Natural killer cell (primary cell): ENCODE results near the gene LCN1. TPM values are rescaled to one million over a fixed set of nuclear protein-coding genes. Genes with fewer than 3 reads are reported as not detected.

Experiments
- ATAC-seq, 3 donors: fragments of 150-1000 bp in 2 of 3; fragments of 200-7000 bp in 1 of 3; cut with Tn5 transposase; 1 replicate in 1 of 3; 2 replicates in 2 of 3; pipeline ENCODE4 v1.10.0; 2021; ENCODE audit warnings: mild to moderate bottlenecking in 2 of 3, moderate library complexity in 2 of 3
- DNase-seq, 2 donors: peaks; one replicate each; pipeline versions ENCODE4 v3.0.0 to v3.0.0-alpha.2; 2013 to 2021; ENCODE audit warnings: mixed read lengths in 1 of 2
- H3K27ac ChIP-seq: one replicate; pipeline ENCODE4 v1.5.1; 2013; ENCODE audit warnings: mild to moderate bottlenecking, low read length
- H3K27me3 ChIP-seq: one replicate; pipeline ENCODE4 v1.6.1; 2013; ENCODE audit warnings: low read length; ENCODE audit not compliant: control insufficient read depth, insufficient read depth
- H3K36me3 ChIP-seq: one replicate; pipeline ENCODE4 v1.6.1; 2013; ENCODE audit warnings: low read length; ENCODE audit not compliant: control insufficient read depth, insufficient read depth
- H3K4me1 ChIP-seq: one replicate; pipeline ENCODE4 v1.6.1; 2013; ENCODE audit warnings: low read length; ENCODE audit not compliant: control insufficient read depth, insufficient read depth
- H3K4me3 ChIP-seq: one replicate; pipeline ENCODE4 v1.5.1; 2013; ENCODE audit warnings: low read length
- H3K9me3 ChIP-seq: one replicate; pipeline ENCODE4 v1.6.1; 2013; ENCODE audit warnings: low read length; ENCODE audit not compliant: control insufficient read depth, insufficient read depth
- H3K27ac Mint-ChIP-seq, 2 donors: one replicate each; pipeline ENCODE4 v1.8.0; 2022; ENCODE audit warnings: mild to moderate bottlenecking in 2 of 2, mixed read lengths in 2 of 2, moderate library complexity in 1 of 2
- H3K27me3 Mint-ChIP-seq, 2 donors: one replicate each; pipeline ENCODE4 v1.8.0; 2022; ENCODE audit warnings: low read depth in 2 of 2, mixed read lengths in 2 of 2
- H3K36me3 Mint-ChIP-seq: one replicate; pipeline ENCODE4 v1.8.0; 2022; ENCODE audit warnings: mixed read lengths
- H3K4me1 Mint-ChIP-seq, 2 donors: one replicate each; pipeline ENCODE4 v1.8.0; 2022; ENCODE audit warnings: mixed read lengths in 2 of 2
- H3K4me3 Mint-ChIP-seq: one replicate; pipeline ENCODE4 v1.8.0; 2022; ENCODE audit warnings: mild to moderate bottlenecking, moderate library complexity, mixed read lengths
- H3K9me3 Mint-ChIP-seq, 2 donors: one replicate each; pipeline ENCODE4 v1.8.0; 2022; ENCODE audit warnings: mixed read lengths in 2 of 2
- WGBS: methylation state at CpG from one replicate; pipeline ENCODE4 v1.1.7; 2013; ENCODE audit warnings: missing lambda C conversion rate; ENCODE audit not compliant: insufficient coverage; 5-methylcytosine and 5-hydroxymethylcytosine counted together
- intact Hi-C: fragments of 100-400 bp; cut with micrococcal nuclease; formaldehyde crosslinking; loops from one replicate; pipeline ENCODE4 v1.14.2; 2022
- total RNA-seq, 4 donors: library from RNA; stranded (reverse); fragments of 120-200 nt in 1 of 4; gene quantifications; one replicate each; pipeline versions ENCODE4 v1.2.3 to v1.2.4, GENCODE V29; 2013 to 2022
- TF ChIP-seq, protein P1 (sequence below): fragments of 200-600 bp; IDR thresholded peaks from one replicate; pipeline ENCODE4 v1.8.0; 2022; ENCODE audit warnings: antibody characterized with exemption

Gene LCN1
- total RNA-seq, 3 donors from 2014 or later (not counting 1 experiment from before 2014, with no cell fraction given) = not detected

GRCh38 chr9:135563858-135564257 lies 42.6 kb downstream of the LCN1 start:
- no peak overlapping the region for H3K4me3 Mint-ChIP-seq
- peaks cover 0 to 4% of the 10 kb centered on the region in 2 donors for H3K4me1 Mint-ChIP-seq
- H3K27me3 Mint-ChIP-seq = peaks cover 12 to 18% of the 10 kb centered on the region in 2 donors
- H3K4me1 ChIP-seq = no peaks in the 10 kb centered on the region
- no peak overlapping the region for H3K27ac ChIP-seq
- TF ChIP-seq, protein P1, sequence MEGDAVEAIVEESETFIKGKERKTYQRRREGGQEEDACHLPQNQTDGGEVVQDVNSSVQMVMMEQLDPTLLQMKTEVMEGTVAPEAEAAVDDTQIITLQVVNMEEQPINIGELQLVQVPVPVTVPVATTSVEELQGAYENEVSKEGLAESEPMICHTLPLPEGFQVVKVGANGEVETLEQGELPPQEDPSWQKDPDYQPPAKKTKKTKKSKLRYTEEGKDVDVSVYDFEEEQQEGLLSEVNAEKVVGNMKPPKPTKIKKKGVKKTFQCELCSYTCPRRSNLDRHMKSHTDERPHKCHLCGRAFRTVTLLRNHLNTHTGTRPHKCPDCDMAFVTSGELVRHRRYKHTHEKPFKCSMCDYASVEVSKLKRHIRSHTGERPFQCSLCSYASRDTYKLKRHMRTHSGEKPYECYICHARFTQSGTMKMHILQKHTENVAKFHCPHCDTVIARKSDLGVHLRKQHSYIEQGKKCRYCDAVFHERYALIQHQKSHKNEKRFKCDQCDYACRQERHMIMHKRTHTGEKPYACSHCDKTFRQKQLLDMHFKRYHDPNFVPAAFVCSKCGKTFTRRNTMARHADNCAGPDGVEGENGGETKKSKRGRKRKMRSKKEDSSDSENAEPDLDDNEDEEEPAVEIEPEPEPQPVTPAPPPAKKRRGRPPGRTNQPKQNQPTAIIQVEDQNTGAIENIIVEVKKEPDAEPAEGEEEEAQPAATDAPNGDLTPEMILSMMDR = no peak
- H3K27ac Mint-ChIP-seq = no peak overlapping the region
- no peak overlapping the region for H3K4me3 ChIP-seq
- no peaks in the 10 kb centered on the region for H3K36me3 ChIP-seq
- DNase-seq = no peak
- peaks cover under 1% of the 10 kb centered on the region for H3K9me3 ChIP-seq
- no peaks in the 10 kb centered on the region for H3K36me3 Mint-ChIP-seq
- H3K9me3 Mint-ChIP-seq = no peaks in the 10 kb centered on the region
- ATAC-seq = no peak
- 78% methylated on average over 12 of the region's 12 CpGs for WGBS
- no peaks in the 10 kb centered on the region for H3K27me3 ChIP-seq
- intact Hi-C loops = no loop called here

DNA sequence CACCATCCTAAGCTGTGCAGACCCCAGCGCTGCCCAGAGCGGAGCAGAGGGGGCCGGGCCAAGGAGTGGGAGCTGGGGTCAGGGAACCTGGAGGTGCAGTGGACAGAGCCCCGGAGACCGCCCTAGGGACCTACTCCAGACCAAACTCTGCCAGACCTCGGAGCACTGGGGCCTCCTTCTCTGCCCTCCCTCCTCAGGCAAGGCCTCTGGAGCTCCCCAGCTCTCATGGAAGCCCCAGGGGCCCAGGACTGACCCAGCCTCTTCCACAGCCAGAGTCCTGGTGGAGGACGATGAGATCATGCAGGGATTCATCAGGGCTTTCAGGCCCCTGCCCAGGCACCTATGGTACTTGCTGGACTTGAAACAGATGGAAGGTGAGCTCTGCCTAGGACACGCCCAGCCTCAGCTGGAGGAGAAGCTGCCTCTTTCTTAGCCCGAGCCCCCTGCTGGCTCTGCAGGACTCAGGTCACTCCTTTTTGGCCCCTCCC lies 43.9 kb downstream of the LCN1 start:
- H3K9me3 ChIP-seq = peaks cover 3% of the 10 kb centered on the region
- DNase-seq = no peak
- no peak overlapping the region for H3K4me3 Mint-ChIP-seq
- no peaks in the 10 kb centered on the region for H3K36me3 Mint-ChIP-seq
- TF ChIP-seq, protein P1 = no peak
- H3K4me1 ChIP-seq = no peaks in the 10 kb centered on the region
- peaks cover 0 to 4% of the 10 kb centered on the region in 2 donors for H3K4me1 Mint-ChIP-seq
- no peak overlapping the region for H3K4me3 ChIP-seq
- H3K36me3 ChIP-seq = no peaks in the 10 kb centered on the region
- H3K27me3 Mint-ChIP-seq = peaks cover 8 to 9% of the 10 kb centered on the region in 2 donors
- H3K27ac ChIP-seq = no peak overlapping the region
- WGBS = 81% methylated on average over 9 of the region's 9 CpGs
- no peak for ATAC-seq
- no peak overlapping the region for H3K27ac Mint-ChIP-seq
- intact Hi-C loops = no loop called here
- peaks cover 0 to 3% of the 10 kb centered on the region in 2 donors for H3K9me3 Mint-ChIP-seq
- H3K27me3 ChIP-seq = no peaks in the 10 kb centered on the region

DNA sequence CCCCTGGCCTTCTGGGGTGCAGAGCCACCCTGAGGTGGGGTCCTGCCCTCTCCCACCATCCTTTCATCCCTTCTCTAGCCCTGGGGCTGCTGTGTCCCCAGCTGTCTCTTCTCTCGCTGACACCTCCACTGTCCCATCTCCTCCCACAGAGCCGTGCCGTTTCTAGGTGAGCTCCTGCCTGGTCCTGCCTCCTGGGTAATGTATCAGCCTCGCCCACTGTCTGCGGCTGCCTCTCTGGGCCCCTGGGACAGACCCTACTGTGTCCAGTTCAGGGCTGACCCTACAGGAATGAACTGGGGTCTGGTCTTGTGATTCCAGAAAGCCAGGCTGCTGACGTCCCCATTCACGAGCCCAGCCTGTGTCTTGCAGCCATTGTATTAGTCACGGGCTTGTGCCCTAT lies 44.4 kb downstream of the LCN1 start:
- Histone ChIP-seq H3K9me3 (peaks cover 3% of the 10 kb centered on the region), H3K27ac (no peak overlapping the region), H3K36me3 (no peaks in the 10 kb centered on the region), H3K4me1 (no peaks in the 10 kb centered on the region), H3K4me3 (no peak overlapping the region), H3K27me3 (no peaks in the 10 kb centered on the region)
- TF ChIP-seq, protein P1 = no peak
- Mint-ChIP-seq H3K4me3 (no peak overlapping the region), H3K27ac (no peak overlapping the region), H3K9me3 (peaks cover 0 to 3% of the 10 kb centered on the region in 2 donors), H3K4me1 (peaks cover 0 to 4% of the 10 kb centered on the region in 2 donors), H3K36me3 (no peaks in the 10 kb centered on the region), H3K27me3 (peaks cover 8 to 9% of the 10 kb centered on the region in 2 donors)
- ATAC-seq = no peak
- no peak for DNase-seq
- intact Hi-C loops = no loop called here
- WGBS = 77% methylated on average over 8 of the region's 8 CpGs

- intact Hi-C loops = no loop called here
- 55% methylated on average over 10 of the region's 10 CpGs for WGBS
- ATAC-seq = no peak
Measured at GRCh38 chr9:135566552-135566951, 45.3 kb downstream of the LCN1 start.

More at GRCh38 chr9:135566552-135566951, 45.3 kb downstream of the LCN1 start:
- H3K4me1 ChIP-seq = no peaks in the 10 kb centered on the region
- Mint-ChIP-seq H3K9me3 (peaks cover 0 to 3% of the 10 kb centered on the region in 2 donors), H3K27ac (no peak overlapping the region), H3K27me3 (peaks cover 8 to 9% of the 10 kb centered on the region in 2 donors), H3K36me3 (no peaks in the 10 kb centered on the region), H3K4me3 (no peak overlapping the region), H3K4me1 (peaks cover 0 to 4% of the 10 kb centered on the region in 2 donors)
- DNase-seq = no peak
- H3K36me3 ChIP-seq = no peaks in the 10 kb centered on the region
- H3K27ac ChIP-seq = no peak overlapping the region
- TF ChIP-seq, protein P1 = no peak
- H3K27me3 ChIP-seq = no peaks in the 10 kb centered on the region
- peaks cover 3% of the 10 kb centered on the region for H3K9me3 ChIP-seq
- no peak overlapping the region for H3K4me3 ChIP-seq
